Measurements from ENCODE around the gene SORCS2. TPM values are rescaled to one million over a fixed set of nuclear protein-coding genes. Genes with fewer than 3 reads are reported as not detected.

Gene SORCS2
- total RNA-seq, 1 experiment from 2014 or later: not detected

DNA sequence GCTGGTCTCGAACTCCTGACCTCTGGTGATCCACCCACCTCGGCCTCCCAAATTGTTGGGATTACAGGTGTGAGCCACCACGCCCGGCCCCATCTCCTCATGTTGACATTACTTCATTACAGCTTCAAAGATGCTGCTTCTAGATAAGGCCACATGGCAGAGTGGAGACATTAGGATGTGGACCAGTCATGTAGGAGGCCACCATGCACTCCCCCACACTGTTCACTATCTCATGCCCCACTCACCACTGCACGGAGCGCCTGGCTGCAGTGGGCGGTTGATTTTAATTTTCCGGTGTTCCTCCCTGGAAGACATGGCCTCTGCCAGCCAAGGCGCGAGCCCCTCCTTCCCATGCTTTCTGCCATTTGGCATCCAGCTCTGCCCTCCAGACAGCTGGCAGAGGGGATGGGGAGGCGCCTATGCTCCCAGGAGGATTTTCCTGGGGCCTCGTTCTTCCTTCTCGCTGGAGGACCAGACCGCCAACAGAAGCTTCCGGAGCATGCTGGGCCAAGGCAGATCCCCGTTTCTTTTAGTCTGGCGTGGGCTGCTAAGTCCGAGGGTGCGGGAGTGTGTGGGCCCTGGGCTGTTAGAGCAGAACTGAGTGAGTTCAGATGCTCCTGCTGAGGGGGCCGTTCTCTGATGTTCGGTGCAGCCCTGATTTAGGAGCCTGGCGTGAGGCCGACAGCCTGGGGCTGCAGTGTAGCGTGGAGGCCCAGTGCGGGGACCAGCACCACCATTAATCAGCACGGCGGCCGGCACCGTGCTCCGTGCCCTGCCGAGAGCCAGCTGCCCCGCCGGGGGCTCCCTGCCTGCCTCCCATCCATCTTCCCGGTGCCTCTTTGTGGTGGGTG is 93.1 kb downstream of the SORCS2 start:
- Mint-ChIP-seq H3K27me3 (ENCODE audit: unreplicated experiment) (peaks cover 81% of the 10 kb centered on the region), H3K9me3 (ENCODE audit: low read depth, unreplicated experiment) (no peaks in the 10 kb centered on the region), H3K4me3 (ENCODE audit: low read depth, unreplicated experiment) (no peak overlapping the region), H3K36me3 (ENCODE audit: insufficient read depth, unreplicated experiment) (no peaks in the 10 kb centered on the region), H3K4me1 (ENCODE audit: low read depth, unreplicated experiment) (no peaks in the 10 kb centered on the region), H3K27ac (ENCODE audit: unreplicated experiment) (no peak overlapping the region)
- DNase-seq: no peak
- intact Hi-C loops (cut with micrococcal nuclease; ENCODE audit: unreplicated experiment): no loop called here
- no peak for TF ChIP-seq CTCF (IDR thresholded peaks at IDR 0.05; ENCODE audit: unreplicated experiment)
- CTCF ChIA-PET: no interaction called here
- no TSS peak for BruUV-seq (replicated peaks)

DNA sequence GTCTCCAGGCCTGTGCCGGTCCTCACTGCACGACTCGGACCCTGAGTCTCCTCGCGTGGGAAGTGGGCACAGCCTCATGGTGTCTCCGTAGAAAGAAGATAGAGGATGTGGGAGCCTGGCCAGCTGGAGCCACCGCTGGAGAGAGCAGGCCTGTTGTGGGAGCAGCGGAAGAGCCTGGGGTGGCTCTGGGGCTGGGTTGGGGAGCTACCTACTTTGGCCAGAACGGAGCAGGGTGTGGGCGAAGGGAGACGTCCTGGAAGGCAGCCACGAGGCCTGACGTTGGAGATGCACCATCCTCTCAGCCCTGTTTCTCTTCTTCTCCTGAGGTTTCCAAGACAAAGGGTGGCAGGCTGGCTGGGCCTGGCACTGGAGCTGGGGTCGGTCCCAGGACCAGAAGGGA is 93.8 kb downstream of the SORCS2 start:
- Mint-ChIP-seq H3K36me3 (ENCODE audit: insufficient read depth, unreplicated experiment) (no peaks in the 10 kb centered on the region), H3K9me3 (ENCODE audit: low read depth, unreplicated experiment) (no peaks in the 10 kb centered on the region), H3K4me1 (ENCODE audit: low read depth, unreplicated experiment) (no peaks in the 10 kb centered on the region), H3K27me3 (ENCODE audit: unreplicated experiment) (peaks cover 82% of the 10 kb centered on the region), H3K4me3 (ENCODE audit: low read depth, unreplicated experiment) (no peak overlapping the region), H3K27ac (ENCODE audit: unreplicated experiment) (no peak overlapping the region)
- BruUV-seq (replicated peaks): no TSS peak
- DNase-seq: no peak
- intact Hi-C loops (cut with micrococcal nuclease; ENCODE audit: unreplicated experiment): no loop called here
- CTCF ChIA-PET: no interaction called here
- no peak for TF ChIP-seq CTCF (IDR thresholded peaks at IDR 0.05; ENCODE audit: unreplicated experiment)

- no peak overlapping the region for H3K4me3 Mint-ChIP-seq (ENCODE audit: low read depth, unreplicated experiment)
- H3K27ac Mint-ChIP-seq (ENCODE audit: unreplicated experiment): no peak overlapping the region
- H3K4me1 Mint-ChIP-seq (ENCODE audit: low read depth, unreplicated experiment): no peaks in the 10 kb centered on the region
- H3K9me3 Mint-ChIP-seq (ENCODE audit: low read depth, unreplicated experiment): no peaks in the 10 kb centered on the region
- DNase-seq: no peak
- no TSS peak for BruUV-seq (replicated peaks)
- H3K27me3 Mint-ChIP-seq (ENCODE audit: unreplicated experiment): peaks cover 82% of the 10 kb centered on the region
- TF ChIP-seq CTCF (IDR thresholded peaks at IDR 0.05; ENCODE audit: unreplicated experiment): no peak
- intact Hi-C loops (cut with micrococcal nuclease; ENCODE audit: unreplicated experiment): no loop called here
- no peaks in the 10 kb centered on the region for H3K36me3 Mint-ChIP-seq (ENCODE audit: insufficient read depth, unreplicated experiment)
- CTCF ChIA-PET: no interaction called here
Measured at GRCh38 chr4:7286798-7287197, 94.5 kb downstream of the SORCS2 start.

DNA sequence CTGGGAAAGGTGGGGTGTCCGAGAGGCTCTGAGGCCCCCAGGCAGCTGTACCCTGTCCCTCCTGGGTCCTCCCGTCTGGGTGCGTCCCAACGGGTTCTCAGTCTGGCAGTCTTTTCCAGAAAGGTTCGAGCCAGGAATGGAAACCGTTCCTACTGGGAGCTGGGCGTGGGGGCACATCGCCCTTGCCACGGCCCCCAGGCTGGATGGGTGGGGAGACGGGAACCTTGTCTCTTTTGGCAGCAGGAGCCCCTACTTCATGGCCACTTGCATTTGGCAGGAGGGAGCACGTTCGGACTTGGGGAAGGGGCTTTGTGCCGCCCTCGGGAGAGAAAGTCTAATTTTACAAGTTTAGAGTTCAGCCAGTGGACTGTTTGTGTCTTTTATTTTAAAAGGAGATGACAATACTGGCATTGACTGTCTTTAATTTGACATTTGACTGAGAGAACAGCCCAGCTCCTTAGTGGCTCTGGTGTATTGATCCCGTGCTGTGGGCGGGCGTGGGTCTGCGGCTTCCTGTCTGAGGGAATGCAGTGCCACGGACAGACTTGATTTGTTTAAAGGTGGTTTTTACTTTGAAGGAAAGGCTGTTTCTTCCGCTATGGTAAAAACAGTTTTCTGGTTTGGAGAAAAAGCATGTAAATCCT is 95.1 kb downstream of the SORCS2 start:
- Mint-ChIP-seq H3K27ac (ENCODE audit: unreplicated experiment) (no peak overlapping the region), H3K9me3 (ENCODE audit: low read depth, unreplicated experiment) (no peaks in the 10 kb centered on the region), H3K4me1 (ENCODE audit: low read depth, unreplicated experiment) (no peaks in the 10 kb centered on the region), H3K4me3 (ENCODE audit: low read depth, unreplicated experiment) (no peak overlapping the region), H3K36me3 (ENCODE audit: insufficient read depth, unreplicated experiment) (no peaks in the 10 kb centered on the region), H3K27me3 (ENCODE audit: unreplicated experiment) (peaks cover 82% of the 10 kb centered on the region)
- no peak for DNase-seq
- intact Hi-C loops (cut with micrococcal nuclease; ENCODE audit: unreplicated experiment): no loop called here
- CTCF ChIA-PET: no interaction called here
- no TSS peak for BruUV-seq (replicated peaks)
- no peak for TF ChIP-seq CTCF (IDR thresholded peaks at IDR 0.05; ENCODE audit: unreplicated experiment)
